HEK293 (cell line): ENCODE measurements around the gene LMO3.

Experiments used
- CTCF ChIA-PET: fragments of 350-600 bp; formaldehyde crosslinking; extraction: SDS; loops from one replicate; lab custom pipeline; 2021; ENCODE audit warnings: antibody characterized with exemption; lab: Yijun Ruan, JAX
- POLR2A ChIA-PET: fragments of 300-600 bp; formaldehyde crosslinking; extraction: SDS; loops from one replicate; lab custom pipeline; 2020; ENCODE audit warnings: antibody characterized with exemption, inconsistent platforms; lab: Yijun Ruan, JAX
- H3K27ac ChIP-seq: fragments of 200-500 bp; sonication (Bioruptor generic); 2 replicates; pipeline ENCODE4 v1.5.1; 2014; ENCODE audit warnings: low read depth, low read length, control low read depth, inconsistent platforms; ENCODE audit errors: extremely low read depth
- H3K36me3 ChIP-seq, 2 experiments: fragments of 200-500 bp in 1 of 2; sonication (Bioruptor generic) in 1 of 2; 1 replicate in 1 of 2; 2 replicates in 1 of 2; pipeline ENCODE4 v1.5.1; 2014 to 2017; ENCODE audit warnings: inconsistent platforms in 2 of 2, low read length in 2 of 2; ENCODE audit not compliant: control insufficient read depth in 2 of 2, insufficient read depth in 1 of 2
- H3K4me1 ChIP-seq: fragments of 200-500 bp; sonication (Bioruptor generic); 2 replicates; pipeline ENCODE4 v1.5.1; 2014; ENCODE audit warnings: mild to moderate bottlenecking, low read length, inconsistent platforms; ENCODE audit not compliant: control insufficient read depth, insufficient read depth
- H3K4me3 ChIP-seq: 2 replicates; pipeline ENCODE4 v1.5.1; 2011; ENCODE audit warnings: low read depth, mild to moderate bottlenecking, control low read depth, low read length, moderate library complexity
- H3K9me3 ChIP-seq: fragments of 200-500 bp; sonication (Bioruptor generic); 2 replicates; pipeline ENCODE4 v1.5.1; 2014; ENCODE audit warnings: low read depth, low read length, inconsistent platforms; ENCODE audit not compliant: control insufficient read depth, insufficient read depth
- GLIS2 ChIP-seq: fragments of 450-650 bp; formaldehyde crosslinking; IDR thresholded peaks from 2 replicates; pipeline ENCODE4 v1.5.1; 2016; ENCODE audit warnings: missing biosample characterization, missing genetic modification characterization
- REPIN1 ChIP-seq: fragments of 450-650 bp; formaldehyde crosslinking; IDR thresholded peaks from 2 replicates; pipeline ENCODE4 v1.5.1; 2017; ENCODE audit warnings: missing biosample characterization, missing genetic modification characterization, low read depth
- SP3 ChIP-seq: fragments of 450-650 bp; formaldehyde crosslinking; IDR thresholded peaks from 2 replicates; pipeline ENCODE4 v1.5.1; 2016; ENCODE audit warnings: missing biosample characterization, missing genetic modification characterization
- YY2 ChIP-seq: fragments of 450-650 bp; formaldehyde crosslinking; IDR thresholded peaks from 2 replicates; pipeline ENCODE4 v1.5.1; 2016; ENCODE audit warnings: missing biosample characterization, missing genetic modification characterization
- ZBTB17 ChIP-seq: fragments of 450-650 bp; formaldehyde crosslinking; IDR thresholded peaks from 2 replicates; pipeline ENCODE4 v1.5.1; 2016; ENCODE audit warnings: missing biosample characterization, missing genetic modification characterization
- ZNF184 ChIP-seq: fragments of 450-650 bp; IDR thresholded peaks from 2 replicates; pipeline ENCODE4 v1.5.1; 2018; ENCODE audit warnings: missing biosample characterization, mild to moderate bottlenecking, missing genetic modification characterization
- ZNF19 ChIP-seq: fragments of 450-650 bp; formaldehyde crosslinking; IDR thresholded peaks from 2 replicates; pipeline ENCODE4; 2016; ENCODE audit warnings: missing biosample characterization, missing genetic modification characterization, low read depth
- ZNF202 ChIP-seq: fragments of 450-650 bp; formaldehyde crosslinking; IDR thresholded peaks from 2 replicates; pipeline ENCODE4 v1.5.1; 2016; ENCODE audit warnings: missing biosample characterization, missing genetic modification characterization, borderline replicate concordance
- ZNF274 ChIP-seq, 2 experiments: fragments of 200-500 bp in 1 of 2; fragments of 450-650 bp in 1 of 2; sonication (Bioruptor generic) in 1 of 2; formaldehyde crosslinking in 1 of 2; IDR thresholded peaks; 2 replicates each; pipeline versions ENCODE4 v1.5.1 to v1.6.1; 2014 to 2016; ENCODE audit warnings: borderline replicate concordance in 1 of 2, inconsistent platforms in 1 of 2, low read length in 1 of 2, missing biosample characterization in 1 of 2, missing genetic modification characterization in 1 of 2
- ZNF404 ChIP-seq: fragments of 450-650 bp; formaldehyde crosslinking; IDR thresholded peaks from 2 replicates; pipeline ENCODE4 v1.5.1; 2017; ENCODE audit warnings: missing biosample characterization, missing genetic modification characterization
- ZNF426 ChIP-seq: fragments of 450-650 bp; formaldehyde crosslinking; IDR thresholded peaks from 2 replicates; pipeline ENCODE4 v1.5.1; 2017; ENCODE audit warnings: missing biosample characterization, missing genetic modification characterization, mild to moderate bottlenecking, inconsistent platforms, moderate library complexity
- ZNF658 ChIP-seq: fragments of 450-650 bp; formaldehyde crosslinking; IDR thresholded peaks from 2 replicates; pipeline ENCODE4; 2016; ENCODE audit warnings: missing biosample characterization, missing genetic modification characterization
- ZNF701 ChIP-seq: fragments of 450-650 bp; formaldehyde crosslinking; IDR thresholded peaks from 2 replicates; pipeline ENCODE4 v1.5.1; 2016; ENCODE audit warnings: missing biosample characterization, missing genetic modification characterization
- ZNF791 ChIP-seq: fragments of 450-650 bp; formaldehyde crosslinking; IDR thresholded peaks from 2 replicates; pipeline ENCODE4 v1.5.1; 2016; ENCODE audit warnings: missing biosample characterization, missing genetic modification characterization
- ZNF837 ChIP-seq: fragments of 450-650 bp; formaldehyde crosslinking; IDR thresholded peaks from 2 replicates; pipeline ENCODE4 v1.5.1; 2016; ENCODE audit warnings: missing biosample characterization, missing genetic modification characterization
- ZNF843 ChIP-seq: fragments of 450-650 bp; formaldehyde crosslinking; IDR thresholded peaks from 2 replicates; pipeline ENCODE4 v1.5.1; 2016; ENCODE audit warnings: missing biosample characterization, missing genetic modification characterization
- TF ChIP-seq, protein P1 (sequence below): fragments of 450-650 bp; formaldehyde crosslinking; conservative IDR thresholded peaks from 2 replicates; pipeline ENCODE4 v1.5.1; 2016; ENCODE audit warnings: low read depth, missing biosample characterization, missing genetic modification characterization
- TF ChIP-seq, protein P2 (sequence below): fragments of 450-650 bp; formaldehyde crosslinking; IDR thresholded peaks from 2 replicates; pipeline ENCODE4 v1.5.1; 2016; ENCODE audit warnings: missing biosample characterization, missing genetic modification characterization
- TF ChIP-seq, protein P3 (sequence below): fragments of 450-650 bp; formaldehyde crosslinking; IDR thresholded peaks from 2 replicates; pipeline ENCODE4 v1.5.1; 2016; ENCODE audit warnings: missing biosample characterization, missing genetic modification characterization

LMO3 gene

DNA sequence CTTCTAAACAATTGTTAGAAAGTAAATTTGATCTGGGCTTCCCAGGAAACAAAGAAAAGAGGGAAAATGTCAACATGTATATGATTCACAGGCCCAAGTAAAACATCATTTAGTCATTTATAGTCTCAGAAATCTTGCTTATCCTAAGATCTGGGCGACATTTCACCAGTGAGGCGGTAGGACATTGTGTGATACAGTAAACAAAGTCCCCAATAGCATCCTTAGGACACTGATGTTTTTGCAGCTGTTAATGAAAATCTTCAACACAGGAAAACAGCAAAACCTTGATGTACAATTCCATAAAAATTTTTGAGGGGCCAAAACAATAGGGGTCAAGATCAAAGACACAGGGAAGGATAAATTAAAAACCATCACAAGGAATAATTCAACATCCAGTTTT lies 20.2 kb downstream of the LMO3 start:
- CTCF ChIA-PET = no interaction called here
- POLR2A ChIA-PET = no interaction called here
- Histone ChIP-seq H3K4me1 (no peaks in the 10 kb centered on the region), H3K27ac (no peak overlapping the region), H3K36me3 (no peaks in the 10 kb centered on the region), H3K9me3 (no peaks in the 10 kb centered on the region), H3K4me3 (no peak overlapping the region)
- TF ChIP-seq ZNF843 (no peak), YY2 (tag by site-specific recombination) (no peak), REPIN1 (tag by site-specific recombination) (no peak), ZNF274 (IDR thresholded peaks at IDR 0.05; ENCODE audit: low read length) (no peak), ZNF274 (tag by site-specific recombination; IDR thresholded peaks at IDR 0.05; ENCODE audit: borderline replicate concordance) (no peak), ZNF19 (tag by site-specific recombination) (no peak), ZNF202 (no peak), GLIS2 (tag by site-specific recombination) (no peak), ZNF404 (tag by site-specific recombination) (no peak), ZBTB17 (tag by site-specific recombination) (no peak), ZNF701 (tag by site-specific recombination) (no peak), ZNF791 (no peak), ZNF658 (tag by site-specific recombination) (no peak), ZNF184 (tag by site-specific recombination) (no peak), ZNF837 (no peak), SP3 (no peak), ZNF426 (tag by site-specific recombination) (no peak)
- TF ChIP-seq, protein P1, sequence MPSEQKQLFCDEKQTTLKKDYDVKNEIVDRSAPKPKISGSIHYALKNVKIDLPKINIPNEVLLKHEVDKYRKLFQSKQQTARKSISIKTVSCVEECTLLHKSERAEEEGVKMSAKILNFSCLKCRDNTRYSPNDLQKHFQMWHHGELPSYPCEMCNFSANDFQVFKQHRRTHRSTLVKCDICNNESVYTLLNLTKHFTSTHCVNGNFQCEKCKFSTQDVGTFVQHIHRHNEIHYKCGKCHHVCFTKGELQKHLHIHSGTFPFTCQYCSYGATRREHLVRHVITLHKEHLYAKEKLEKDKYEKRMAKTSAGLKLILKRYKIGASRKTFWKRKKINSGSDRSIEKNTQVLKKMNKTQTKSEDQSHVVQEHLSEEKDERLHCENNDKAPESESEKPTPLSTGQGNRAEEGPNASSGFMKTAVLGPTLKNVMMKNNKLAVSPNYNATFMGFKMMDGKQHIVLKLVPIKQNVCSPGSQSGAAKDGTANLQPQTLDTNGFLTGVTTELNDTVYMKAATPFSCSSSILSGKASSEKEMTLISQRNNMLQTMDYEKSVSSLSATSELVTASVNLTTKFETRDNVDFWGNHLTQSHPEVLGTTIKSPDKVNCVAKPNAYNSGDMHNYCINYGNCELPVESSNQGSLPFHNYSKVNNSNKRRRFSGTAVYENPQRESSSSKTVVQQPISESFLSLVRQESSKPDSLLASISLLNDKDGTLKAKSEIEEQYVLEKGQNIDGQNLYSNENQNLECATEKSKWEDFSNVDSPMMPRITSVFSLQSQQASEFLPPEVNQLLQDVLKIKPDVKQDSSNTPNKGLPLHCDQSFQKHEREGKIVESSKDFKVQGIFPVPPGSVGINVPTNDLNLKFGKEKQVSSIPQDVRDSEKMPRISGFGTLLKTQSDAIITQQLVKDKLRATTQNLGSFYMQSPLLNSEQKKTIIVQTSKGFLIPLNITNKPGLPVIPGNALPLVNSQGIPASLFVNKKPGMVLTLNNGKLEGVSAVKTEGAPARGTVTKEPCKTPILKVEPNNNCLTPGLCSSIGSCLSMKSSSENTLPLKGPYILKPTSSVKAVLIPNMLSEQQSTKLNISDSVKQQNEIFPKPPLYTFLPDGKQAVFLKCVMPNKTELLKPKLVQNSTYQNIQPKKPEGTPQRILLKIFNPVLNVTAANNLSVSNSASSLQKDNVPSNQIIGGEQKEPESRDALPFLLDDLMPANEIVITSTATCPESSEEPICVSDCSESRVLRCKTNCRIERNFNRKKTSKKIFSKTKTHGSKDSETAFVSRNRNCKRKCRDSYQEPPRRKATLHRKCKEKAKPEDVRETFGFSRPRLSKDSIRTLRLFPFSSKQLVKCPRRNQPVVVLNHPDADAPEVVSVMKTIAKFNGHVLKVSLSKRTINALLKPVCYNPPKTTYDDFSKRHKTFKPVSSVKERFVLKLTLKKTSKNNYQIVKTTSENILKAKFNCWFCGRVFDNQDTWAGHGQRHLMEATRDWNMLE (tag by site-specific recombination) = no peak
- TF ChIP-seq, protein P2, sequence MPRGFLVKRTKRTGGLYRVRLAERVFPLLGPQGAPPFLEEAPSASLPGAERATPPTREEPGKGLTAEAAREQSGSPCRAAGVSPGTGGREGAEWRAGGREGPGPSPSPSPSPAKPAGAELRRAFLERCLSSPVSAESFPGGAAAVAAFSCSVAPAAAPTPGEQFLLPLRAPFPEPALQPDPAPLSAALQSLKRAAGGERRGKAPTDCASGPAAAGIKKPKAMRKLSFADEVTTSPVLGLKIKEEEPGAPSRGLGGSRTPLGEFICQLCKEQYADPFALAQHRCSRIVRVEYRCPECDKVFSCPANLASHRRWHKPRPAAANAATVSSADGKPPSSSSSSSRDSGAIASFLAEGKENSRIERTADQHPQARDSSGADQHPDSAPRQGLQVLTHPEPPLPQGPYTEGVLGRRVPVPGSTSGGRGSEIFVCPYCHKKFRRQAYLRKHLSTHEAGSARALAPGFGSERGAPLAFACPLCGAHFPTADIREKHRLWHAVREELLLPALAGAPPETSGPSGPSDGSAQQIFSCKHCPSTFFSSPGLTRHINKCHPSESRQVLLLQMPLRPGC = no peak
- TF ChIP-seq, protein P3, sequence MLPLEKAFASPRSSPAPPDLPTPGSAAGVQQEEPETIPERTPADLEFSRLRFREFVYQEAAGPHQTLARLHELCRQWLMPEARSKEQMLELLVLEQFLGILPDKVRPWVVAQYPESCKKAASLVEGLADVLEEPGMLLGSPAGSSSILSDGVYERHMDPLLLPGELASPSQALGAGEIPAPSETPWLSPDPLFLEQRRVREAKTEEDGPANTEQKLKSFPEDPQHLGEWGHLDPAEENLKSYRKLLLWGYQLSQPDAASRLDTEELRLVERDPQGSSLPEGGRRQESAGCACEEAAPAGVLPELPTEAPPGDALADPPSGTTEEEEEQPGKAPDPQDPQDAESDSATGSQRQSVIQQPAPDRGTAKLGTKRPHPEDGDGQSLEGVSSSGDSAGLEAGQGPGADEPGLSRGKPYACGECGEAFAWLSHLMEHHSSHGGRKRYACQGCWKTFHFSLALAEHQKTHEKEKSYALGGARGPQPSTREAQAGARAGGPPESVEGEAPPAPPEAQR (tag by site-specific recombination) = no peak
